Gastroesophageal sphincter (tissue), 3 donors: ENCODE results near the gene CTRL.

Experiments
- CTCF ChIP-seq, 4 experiments: fragments of 200-600 bp in 2 of 4; fragments of 450-650 bp in 2 of 4; sonication (generic) in 1 of 4; IDR thresholded peaks; one replicate each; pipeline ENCODE4 v1.5.1; 2017 to 2019; ENCODE audit warnings: antibody characterized with exemption in 4 of 4, mild to moderate bottlenecking in 2 of 4, moderate library complexity in 2 of 4
- EP300 ChIP-seq: sonication (generic); formaldehyde crosslinking; IDR thresholded peaks from one replicate; pipeline ENCODE4 v1.6.1; 2017; ENCODE audit warnings: antibody characterized with exemption, mild to moderate bottlenecking
- POLR2A ChIP-seq, 2 donors: fragments of 450-650 bp; IDR thresholded peaks; one replicate each; pipeline ENCODE4 v1.6.1; 2017; ENCODE audit warnings: antibody characterized with exemption in 2 of 2, mild to moderate bottlenecking in 2 of 2, moderate library complexity in 1 of 2
- POLR2AphosphoS5 ChIP-seq: sonication (generic); formaldehyde crosslinking; IDR thresholded peaks from one replicate; pipeline ENCODE4 v1.6.1; 2017; ENCODE audit warnings: antibody characterized with exemption

- TF ChIP-seq CTCF (IDR thresholded peaks at IDR 0.05): no peak
- TF ChIP-seq EP300: no peak
- no peak for TF ChIP-seq POLR2AphosphoS5
- TF ChIP-seq POLR2A (IDR thresholded peaks at IDR 0.05): no peak
Measured at GRCh38 chr16:67885976-67886375, 45.7 kb downstream of the CTRL start.
